Left renal cortex interstitium (tissue), 4 donors: ENCODE results near the gene ZNF564. TPM values are rescaled to one million over a fixed set of nuclear protein-coding genes. Genes with fewer than 3 reads are reported as not detected.
"Not testable (repeated sequence)": the region's sequence is repeated elsewhere in the genome, so short reads cannot be mapped to it uniquely, and the experiment has no call there.

Source experiments
- DNase-seq, 4 donors: peaks; one replicate each; pipeline ENCODE4 v3.0.0-alpha.2; 2013; ENCODE audit warnings: low read depth in 4 of 4, low spot score in 2 of 4, missing footprints in 1 of 4
- polyA plus RNA-seq, 4 donors: library from polyadenylated mRNA; unstranded; fragments of 120-200 nt; gene quantifications; one replicate each; pipeline ENCODE4 v1.2.1, GENCODE V29; 2013; ENCODE audit not compliant: insufficient read length in 4 of 4

Gene ZNF564
- polyA plus RNA-seq, 4 donors: 11.1 to 14.6 (median 13.4) TPM

GRCh38 chr19:12513531-12514061 lies 37.7 kb downstream of the ZNF564 start:
- peak in 1 of 4 donors; percentile 10 for DNase-seq

- no peak for DNase-seq
Observed at GRCh38 chr19:12497032-12497431, 54.2 kb downstream of the ZNF564 start.

- no peak for DNase-seq
Observed at GRCh38 chr19:12496480-12496879, 54.8 kb downstream of the ZNF564 start.

GRCh38 chr19:12495002-12495802 lies 56.1 kb downstream of the ZNF564 start:
- DNase-seq: peak; percentile 80 to 95 (median 88)

- no peak for DNase-seq
Observed at GRCh38 chr19:12494260-12494860, 56.9 kb downstream of the ZNF564 start.

GRCh38 chr19:12486265-12486783 lies 65.0 kb downstream of the ZNF564 start:
- not testable (repeated sequence) for DNase-seq

GRCh38 chr19:12485571-12485970 lies 65.7 kb downstream of the ZNF564 start:
- no peak for DNase-seq

GRCh38 chr19:12485052-12485416 lies 66.2 kb downstream of the ZNF564 start:
- no peak for DNase-seq

GRCh38 chr19:12484371-12485051 lies 66.8 kb downstream of the ZNF564 start, which contains the start of gene ZNF709:
ZNF709 (minus strand) TSS chr19:12484816; CDS start chr19:12484657, 159 bp downstream.
- DNase-seq: peak; percentile 85 to 92 (median 89)

GRCh38 chr19:12484011-12484370 lies 67.3 kb downstream of the ZNF564 start:
- DNase-seq: peak in 2 of 4 donors; percentile 17 to 34

- no peak for DNase-seq
Observed at GRCh38 chr19:12482509-12482886, 68.8 kb downstream of the ZNF564 start.

GRCh38 chr19:12481781-12482508 lies 69.3 kb downstream of the ZNF564 start:
- DNase-seq: no peak

- DNase-seq: no peak
Observed at GRCh38 chr19:12478234-12478941, 72.9 kb downstream of the ZNF564 start.

Other genes with a start within 250 kb of the ZNF564 start
- 1 to 10 TPM; 3.6 to 5.7 (median 4.4) TPM for gene ZNF563, start 217.8 kb downstream of the ZNF564 start, polyA plus RNA-seq
- 1 to 10 TPM; 5.1 to 8.6 (median 6.9) TPM for gene ZNF442, start 185.8 kb downstream of the ZNF564 start, polyA plus RNA-seq
- 1 to 10 TPM; 6.2 to 9.2 (median 7.3) TPM for gene ZNF799, start 150.2 kb downstream of the ZNF564 start, polyA plus RNA-seq
- gene ZNF443, start 110.5 kb downstream of the ZNF564 start, polyA plus RNA-seq: 10 to 100 TPM in 2 of 4 donors, 1 to 10 TPM in 2; 9.2 to 12.4 (median 10.5) TPM
- 1 to 10 TPM; 6.6 to 9.9 (median 8.1) TPM for gene ZNF709, start 66.7 kb downstream of the ZNF564 start, polyA plus RNA-seq
- gene ZNF490, start 59.3 kb upstream of the ZNF564 start, polyA plus RNA-seq: 1 to 10 TPM; 3.5 to 6.4 (median 5.7) TPM
- gene ZNF791, start 59.4 kb upstream of the ZNF564 start, polyA plus RNA-seq: 10 to 100 TPM; 13.7 to 26.7 (median 20.9) TPM
- gene MAN2B1, start 115.3 kb upstream of the ZNF564 start, polyA plus RNA-seq: 10 to 100 TPM; 23.6 to 35.9 (median 33.6) TPM
- 10 to 100 TPM; 12.0 to 30.5 (median 22.5) TPM for gene WDR83, start 115.3 kb upstream of the ZNF564 start, polyA plus RNA-seq
- gene DHPS, start 130.4 kb upstream of the ZNF564 start, polyA plus RNA-seq: 10 to 100 TPM; 72.6 to 98.7 (median 85.4) TPM
- gene GNG14, start 136.5 kb upstream of the ZNF564 start, polyA plus RNA-seq: under 1 TPM in 1 of 4 donors, not detected in 3; 0.49 TPM
- 10 to 100 TPM; 13.6 to 18.8 (median 16.2) TPM for gene FBXW9, start 145.1 kb upstream of the ZNF564 start, polyA plus RNA-seq
- gene TNPO2, start 172.4 kb upstream of the ZNF564 start, polyA plus RNA-seq: 10 to 100 TPM; 55.5 to 98.6 (median 72.3) TPM
- 100 to 1,000 TPM; 143 to 230 (median 189) TPM for gene TRIR, start 183.2 kb upstream of the ZNF564 start, polyA plus RNA-seq
- 100 to 1,000 TPM in 1 of 4 donors, 10 to 100 TPM in 3; 76.8 to 108 (median 91.6) TPM for gene GET3, start 186.0 kb upstream of the ZNF564 start, polyA plus RNA-seq
- under 1 TPM in 2 of 4 donors, not detected in 2; 0.13 to 0.14 TPM for gene BEST2, start 200.3 kb upstream of the ZNF564 start, polyA plus RNA-seq
- gene HOOK2, start 224.1 kb upstream of the ZNF564 start, polyA plus RNA-seq: 10 to 100 TPM; 34.6 to 85.0 (median 63.2) TPM
- 10 to 100 TPM; 15.6 to 78.0 (median 30.9) TPM for gene JUNB, start 240.0 kb upstream of the ZNF564 start, polyA plus RNA-seq